GM19043 (cell line): Measurements from ENCODE around the gene SLC13A3.

Source experiments
- ATAC-seq: cut with Tn5 transposase; IDR thresholded peaks from one replicate; pipeline ENCODE4 v1.9.1; 2021; ENCODE audit warnings: low read depth; ENCODE audit not compliant: unreplicated experiment

SLC13A3 gene

GRCh38 chr20:46584508-46584907 is 66.8 kb downstream of the SLC13A3 start:
- ATAC-seq: no peak

GRCh38 chr20:46583411-46584214 is 67.6 kb downstream of the SLC13A3 start:
- no peak for ATAC-seq

DNA sequence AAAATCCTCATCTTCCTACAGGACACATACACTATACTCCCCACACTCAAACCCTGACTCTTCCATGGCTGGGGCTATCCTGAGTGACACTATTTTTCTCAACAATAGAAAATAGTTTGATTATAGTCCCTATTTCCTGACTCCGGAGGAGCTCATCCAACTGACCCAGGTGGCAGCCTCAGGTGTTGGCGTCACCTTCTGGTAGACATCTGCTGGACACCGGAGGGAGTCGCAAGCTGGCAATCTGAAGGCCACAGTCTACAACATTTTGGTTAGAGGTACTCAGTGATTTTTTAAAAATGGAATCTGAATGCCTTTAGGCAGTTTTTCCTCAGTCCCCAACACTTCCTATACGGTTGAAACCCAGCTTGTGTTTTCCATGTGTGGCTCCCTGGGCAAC is 68.6 kb downstream of the SLC13A3 start:
- ATAC-seq: no peak

DNA sequence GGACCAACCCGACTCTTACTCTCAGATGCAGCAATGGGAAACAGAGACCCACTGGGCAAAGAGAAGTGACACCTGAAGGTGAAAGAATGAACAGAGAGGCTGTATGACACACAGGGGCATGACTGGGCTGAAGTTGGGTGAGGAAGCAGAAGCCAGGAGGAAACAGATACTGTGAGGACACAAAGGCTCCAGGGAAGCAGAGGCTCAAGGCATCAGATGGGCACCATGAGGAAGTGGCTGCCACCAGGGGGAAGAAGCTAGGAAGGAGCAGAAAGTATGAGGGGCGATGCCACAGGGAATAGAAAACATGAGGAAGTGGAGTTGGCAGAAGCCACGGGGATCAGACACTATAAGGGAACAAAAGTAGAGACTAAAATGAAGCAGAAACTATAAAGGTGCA is 69.9 kb downstream of the SLC13A3 start:
- ATAC-seq: no peak

DNA sequence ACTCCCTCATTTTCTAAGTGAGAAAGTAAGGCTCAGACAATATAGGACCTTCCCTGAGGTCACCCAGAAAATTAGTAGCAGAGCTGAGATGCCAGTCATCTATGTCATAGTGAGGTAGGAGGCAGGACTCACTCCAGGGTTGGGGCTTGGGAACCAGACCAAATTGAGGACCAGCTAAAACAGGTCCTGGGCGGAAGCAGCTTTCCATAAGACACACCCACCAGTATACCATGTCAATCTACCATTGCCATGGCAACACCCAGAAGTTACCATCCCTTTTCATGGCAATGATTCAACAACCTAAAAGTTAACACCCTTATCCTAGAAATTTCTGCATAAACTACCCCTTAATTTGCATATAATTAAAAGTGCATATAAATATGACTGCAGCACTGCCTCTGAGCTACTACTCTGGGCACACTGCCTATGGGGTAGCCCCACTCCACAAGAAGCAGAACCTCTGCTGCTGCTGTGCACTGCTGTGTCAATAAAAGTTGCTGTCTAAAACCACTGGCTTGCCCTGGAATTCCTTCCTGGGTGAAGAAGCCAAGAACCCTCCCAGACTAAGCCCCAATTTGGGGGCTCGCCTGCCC is 70.5 kb downstream of the SLC13A3 start:
- ATAC-seq: no peak

GRCh38 chr20:46578745-46579144 is 72.5 kb downstream of the SLC13A3 start:
- no peak for ATAC-seq

DNA sequence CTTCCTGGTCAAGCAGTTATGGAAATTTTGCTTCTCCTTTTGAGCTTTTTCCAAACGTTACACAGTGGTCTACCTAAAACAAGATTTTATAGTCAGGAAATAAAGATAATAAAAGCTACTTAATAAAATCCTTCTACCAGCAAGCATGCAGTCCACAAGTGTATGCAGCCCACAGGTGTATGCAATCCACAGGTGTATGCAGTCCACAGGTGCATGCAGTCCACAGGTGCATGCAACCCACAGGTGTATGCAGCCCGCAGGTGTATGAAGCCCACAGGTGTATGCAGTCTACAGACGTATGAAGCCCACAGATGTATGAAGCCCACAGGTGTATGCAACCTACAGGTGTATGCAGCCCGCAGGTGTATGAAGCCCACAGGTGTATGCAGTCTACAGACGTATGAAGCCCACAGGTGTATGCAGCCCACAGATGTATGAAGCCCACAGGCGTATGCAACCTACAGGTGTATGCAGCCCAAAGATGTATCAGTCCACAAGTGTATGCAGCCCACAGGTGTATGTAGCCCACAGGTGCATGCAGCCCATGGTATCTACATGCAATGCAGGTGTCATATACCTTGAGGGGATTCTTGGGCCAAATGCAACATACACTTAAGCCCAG is 74.4 kb downstream of the SLC13A3 start:
- ATAC-seq: no peak

DNA sequence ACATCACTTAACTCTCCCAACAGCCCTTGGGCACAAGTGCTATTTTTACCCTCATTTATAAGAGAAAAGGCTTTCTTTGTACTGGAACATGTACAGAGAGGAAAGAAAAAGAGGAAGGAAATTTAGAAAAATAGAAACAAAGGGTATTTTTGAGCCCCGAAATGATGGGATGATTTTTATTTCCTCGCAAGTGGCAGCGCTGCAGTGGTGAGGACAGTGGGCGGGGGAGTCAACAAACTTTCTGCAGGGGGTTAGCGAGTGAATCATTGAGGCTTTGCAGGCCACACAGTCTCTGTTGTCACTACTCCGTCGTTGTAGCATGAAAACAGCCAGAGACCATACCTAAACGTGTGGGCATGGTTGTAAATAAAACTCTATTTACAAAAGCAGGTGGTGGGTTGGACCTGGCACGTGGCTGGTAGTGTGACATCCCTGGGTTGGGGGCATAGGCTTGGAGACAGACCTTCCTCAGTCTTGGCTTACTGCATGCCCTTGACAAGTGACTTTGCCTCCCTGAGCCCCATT is 75.3 kb downstream of the SLC13A3 start:
- no peak for ATAC-seq

DNA sequence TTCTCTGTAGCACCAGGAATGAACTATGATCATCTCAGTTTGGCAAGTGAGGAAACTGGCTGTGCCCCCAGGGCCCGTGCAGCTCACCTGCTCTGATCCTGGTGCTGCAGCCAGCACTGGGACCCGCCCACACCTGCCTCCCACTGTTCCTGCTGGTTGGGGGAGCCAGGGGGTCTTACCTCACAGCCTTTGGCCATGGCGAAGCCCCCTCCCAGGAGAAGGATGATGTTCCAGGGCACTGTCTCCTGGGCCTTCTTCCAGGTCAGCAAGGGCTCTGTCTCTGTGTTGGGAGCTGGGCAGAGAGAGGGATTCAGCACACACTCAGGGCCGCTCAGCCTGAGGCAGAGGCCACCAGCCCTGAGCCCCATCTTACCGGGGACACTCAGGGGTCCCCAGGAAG is 75.9 kb downstream of the SLC13A3 start:
- ATAC-seq: no peak

- ATAC-seq: no peak
Measured at GRCh38 chr20:46573788-46574584, 77.3 kb downstream of the SLC13A3 start.

DNA sequence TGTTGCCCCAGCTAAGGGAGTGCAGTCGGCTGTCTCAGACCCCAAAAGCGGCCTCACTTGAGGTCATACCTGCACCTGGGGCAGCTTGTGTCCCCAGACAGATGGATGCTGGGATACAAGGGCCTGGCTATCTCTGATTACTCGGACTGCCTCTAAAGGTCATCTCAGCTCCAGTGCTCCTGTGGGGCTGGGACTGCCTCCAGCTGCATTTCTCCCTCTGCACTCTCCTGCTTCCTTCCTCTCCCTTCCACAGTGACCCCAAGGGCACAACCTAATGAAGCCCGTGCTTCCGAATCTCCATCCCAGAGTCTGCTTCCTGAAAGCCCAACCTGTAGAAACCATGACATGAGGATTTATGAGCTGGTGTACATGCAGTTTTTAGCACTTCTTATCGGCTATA is 78.0 kb downstream of the SLC13A3 start:
- no peak for ATAC-seq

GRCh38 chr20:46572790-46573189 is 78.5 kb downstream of the SLC13A3 start:
- ATAC-seq: no peak

- no peak for ATAC-seq
Measured at GRCh38 chr20:46572153-46572552, 79.1 kb downstream of the SLC13A3 start.

GRCh38 chr20:46571418-46571817 is 79.8 kb downstream of the SLC13A3 start:
- ATAC-seq: no peak

DNA sequence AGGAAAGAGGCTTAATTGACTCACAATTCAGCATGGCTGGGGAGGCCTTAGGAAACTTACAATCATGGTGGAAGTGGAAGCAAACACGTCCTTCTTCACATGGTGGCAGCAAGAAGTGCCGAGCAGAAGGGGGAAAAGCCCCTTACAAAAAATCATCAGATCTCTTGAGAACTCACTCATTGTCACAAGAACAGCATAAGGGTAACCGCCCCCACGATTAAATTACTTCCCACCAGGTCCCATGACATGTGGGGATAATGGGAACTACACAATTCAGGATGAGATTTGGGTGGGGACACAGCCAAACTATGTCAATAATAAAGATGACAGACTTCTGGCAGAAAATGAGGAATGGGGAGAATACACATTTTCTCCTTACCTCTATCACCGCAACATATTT is 80.3 kb downstream of the SLC13A3 start:
- no peak for ATAC-seq

GRCh38 chr20:46569961-46570360 is 81.3 kb downstream of the SLC13A3 start:
- no peak for ATAC-seq

DNA sequence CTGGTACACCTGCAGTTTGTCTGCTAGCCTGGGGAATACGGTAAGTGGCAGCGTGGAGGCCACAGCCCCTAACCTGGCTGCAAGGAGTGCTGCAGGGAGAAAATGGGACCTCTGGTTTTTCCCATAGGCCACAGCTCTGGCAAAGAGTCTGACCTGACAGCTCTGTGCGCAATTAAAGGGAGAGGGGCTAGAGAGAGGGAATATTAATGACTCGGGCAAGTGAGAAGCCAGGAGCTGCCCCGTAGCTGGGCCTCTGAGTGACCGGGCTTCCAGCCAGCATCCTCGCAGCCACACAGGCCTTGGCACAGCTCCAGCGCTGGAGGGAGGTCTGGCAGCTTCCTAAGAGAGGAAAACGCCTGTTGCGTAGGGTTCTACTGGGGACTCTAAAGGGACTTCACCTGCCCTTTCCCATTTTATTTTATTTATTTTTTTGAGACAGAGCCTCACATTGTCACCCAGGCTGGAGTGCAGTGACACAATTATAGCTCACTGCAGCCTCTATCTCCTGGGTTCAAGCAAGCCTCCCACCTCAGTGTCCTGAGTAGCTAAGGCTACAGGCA is 82.6 kb downstream of the SLC13A3 start:
- ATAC-seq: no peak

DNA sequence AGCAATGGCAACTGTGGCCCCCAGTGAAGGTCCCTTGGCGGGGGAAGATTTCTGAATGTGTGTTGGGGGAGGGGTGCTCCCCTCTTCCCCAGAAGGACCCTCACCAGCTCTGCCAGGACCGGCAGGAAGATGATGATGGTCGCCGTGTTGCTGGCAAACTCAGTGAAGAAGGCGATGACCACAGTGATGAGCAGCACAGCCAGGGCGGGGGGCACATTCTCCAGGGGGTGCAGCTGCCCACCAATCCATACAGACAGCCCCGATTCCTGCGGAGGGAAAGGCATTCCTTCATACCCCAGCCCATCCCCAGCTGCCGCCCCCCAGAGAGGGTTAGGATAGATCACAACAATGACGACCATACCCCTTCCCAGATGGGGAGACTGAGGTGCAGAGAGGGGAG is 85.1 kb downstream of the SLC13A3 start:
- no peak for ATAC-seq

DNA sequence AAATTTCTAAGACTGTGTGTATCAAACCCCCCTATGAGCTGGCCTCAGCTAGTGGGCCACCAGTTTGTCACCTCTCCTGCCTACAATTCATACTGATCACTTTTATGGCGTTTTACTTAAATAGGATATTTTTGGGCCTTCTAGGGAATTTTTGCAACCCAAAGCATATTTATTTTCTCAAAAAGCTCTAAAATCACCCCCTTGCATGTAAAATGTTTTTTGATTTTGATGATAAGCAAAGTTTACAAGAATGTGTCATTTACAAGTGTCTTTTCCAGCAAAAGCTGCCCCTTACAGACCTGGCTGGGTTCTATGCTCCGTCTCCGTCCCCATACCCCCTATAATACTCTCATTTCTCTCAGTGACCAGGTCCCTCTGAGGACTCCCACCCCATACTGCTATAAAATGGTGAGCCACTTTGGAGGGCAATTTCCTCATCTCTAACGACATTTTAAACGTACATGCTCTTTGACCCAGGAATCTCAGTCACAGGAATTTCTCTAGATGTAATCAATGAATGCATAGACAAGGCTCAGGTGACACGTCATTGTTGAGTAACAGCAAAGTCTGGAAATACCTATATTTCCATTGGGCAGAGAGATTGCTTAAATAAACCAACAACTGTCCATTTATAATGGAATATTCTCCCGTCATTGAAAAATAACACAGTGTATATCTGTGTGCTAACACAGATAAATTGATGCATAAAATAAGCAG is 86.9 kb downstream of the SLC13A3 start:
- ATAC-seq: no peak

DNA sequence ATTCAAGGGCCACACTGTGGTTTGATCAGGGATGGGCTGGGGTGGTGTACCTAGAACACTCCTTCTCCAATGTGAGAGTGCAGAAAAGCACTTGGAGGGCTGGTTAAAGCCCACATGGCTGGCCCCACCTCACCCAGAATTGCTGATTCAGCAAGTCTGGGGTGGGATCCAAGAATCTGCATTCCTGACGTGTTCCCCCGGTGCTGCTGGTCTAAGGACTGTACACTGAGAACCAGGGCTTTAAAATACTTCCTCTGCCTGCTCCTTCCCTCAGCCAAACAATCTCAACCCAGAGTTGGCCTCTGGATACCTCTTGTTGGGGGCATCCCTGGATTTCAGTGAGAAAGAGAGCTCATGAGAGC is 87.4 kb downstream of the SLC13A3 start:
- no peak for ATAC-seq
